Stimulated activated CD4-positive, alpha-beta T cell treated with anti-CD3 and anti-CD28 coated beads, Interleukin-4, amount 100 ng/mL, for 1 hour (primary cell): ENCODE data around the gene PAH.

Experiments
- DNase-seq: peaks from one replicate; pipeline ENCODE4 v3.0.0-alpha.2; 2020

Gene PAH

GRCh38 chr12:102814691-102815367 is 102.2 kb downstream of the PAH start:
- DNase-seq, result no peak

GRCh38 chr12:102812344-102812743 is 104.7 kb downstream of the PAH start:
- no peak for DNase-seq

- no peak for DNase-seq
These were observed 105.8 kb downstream of the PAH start for GRCh38 chr12:102811110-102811737.

- no peak for DNase-seq
These were observed 108.6 kb downstream of the PAH start for GRCh38 chr12:102808412-102808811.

GRCh38 chr12:102806592-102806991 is 110.5 kb downstream of the PAH start:
- no peak for DNase-seq

GRCh38 chr12:102806110-102806509 is 110.9 kb downstream of the PAH start:
- no peak for DNase-seq

GRCh38 chr12:102800565-102800964 is 116.5 kb downstream of the PAH start:
- no peak for DNase-seq

GRCh38 chr12:102799229-102799628 is 117.8 kb downstream of the PAH start:
- no peak for DNase-seq

GRCh38 chr12:102797528-102797927 is 119.5 kb downstream of the PAH start:
- DNase-seq, result no peak

- DNase-seq, result no peak
These were observed 123.1 kb downstream of the PAH start for GRCh38 chr12:102793921-102794320.
